HepG2 (cell line): ENCODE results near the gene KSR1. TPM values are rescaled to one million over a fixed set of nuclear protein-coding genes. Genes with fewer than 3 reads are reported as not detected.

ENCODE experiments used
- MED1 ChIP-seq: sonication (generic); formaldehyde crosslinking; IDR thresholded peaks from 2 replicates; pipeline ENCODE4 v1.4.0; 2020; ENCODE audit warnings: missing genetic modification reagents
- NONO ChIP-seq, 2 experiments: fragments of 450-650 bp in 1 of 2; sonication (generic) in 1 of 2; formaldehyde crosslinking in 1 of 2; IDR thresholded peaks in 1 of 2; conservative IDR thresholded peaks in 1 of 2; 2 replicates each; pipeline versions ENCODE4 v1.6.1 to v1.8.0; 2017 to 2022; ENCODE audit warnings: mild to moderate bottlenecking in 1 of 2, missing genetic modification reagents in 1 of 2, moderate library complexity in 1 of 2
- PAX8 ChIP-seq: sonication (generic); formaldehyde crosslinking; IDR thresholded peaks from 2 replicates; pipeline ENCODE4 v1.8.0; 2022; ENCODE audit warnings: mild to moderate bottlenecking, missing genetic modification reagents, borderline replicate concordance
- POGZ ChIP-seq: sonication (generic); formaldehyde crosslinking; IDR thresholded peaks from 2 replicates; pipeline ENCODE4 v1.4.0; 2020; ENCODE audit warnings: mild to moderate bottlenecking, missing genetic modification reagents
- REXO4 ChIP-seq: sonication (generic); formaldehyde crosslinking; IDR thresholded peaks from 2 replicates; pipeline ENCODE4 v1.8.0; 2022; ENCODE audit warnings: missing genetic modification reagents, mild to moderate bottlenecking, borderline replicate concordance
- SAP130 ChIP-seq: IDR thresholded peaks from 2 replicates; pipeline ENCODE4 v1.6.1; 2016; ENCODE audit warnings: low read depth
- SP140L ChIP-seq: sonication (generic); formaldehyde crosslinking; IDR thresholded peaks from 2 replicates; pipeline ENCODE4 v1.4.0; 2020; ENCODE audit warnings: missing genetic modification reagents, borderline replicate concordance
- ZNF501 ChIP-seq: sonication (generic); formaldehyde crosslinking; IDR thresholded peaks from 2 replicates; pipeline ENCODE4 v1.5.1; 2020; ENCODE audit warnings: mild to moderate bottlenecking, moderate library complexity, missing genetic modification reagents
- ZNF782 ChIP-seq: sonication (generic); formaldehyde crosslinking; IDR thresholded peaks from 2 replicates; pipeline ENCODE4 v1.4.0; 2020; ENCODE audit warnings: missing genetic modification reagents, mild to moderate bottlenecking, borderline replicate concordance
- polyA plus RNA-seq, 8 experiments: library from polyadenylated mRNA; depleted of rRNA in 3 of 8; stranded (reverse) in 7 of 8; unstranded in 1 of 8; fragments of >200 nt; fragmentation: Illumina TruSeq in 4 of 8; extraction: Trizol in 4 of 8; gene quantifications; 2 replicates each; pipeline versions ENCODE4 v1.2.1 to v1.2.3, GENCODE V29; 2011 to 2016; ENCODE audit warnings: low read depth in 4 of 8, missing spikeins in 1 of 8, mixed read lengths in 1 of 8; ENCODE audit not compliant: insufficient read depth in 1 of 8
- total RNA-seq, 5 experiments: library from RNA; depleted of rRNA; stranded (reverse); fragments of >200 nt; fragmentation: Illumina TruSeq; extraction: Trizol; gene quantifications; 2 replicates each; pipeline ENCODE4 v1.2.3, GENCODE V29; 2016; ENCODE audit warnings: low read depth in 1 of 5
- TF ChIP-seq, protein P1 (sequence below): IDR thresholded peaks from 2 replicates; pipeline ENCODE4 v1.6.1; 2018; ENCODE audit warnings: missing genetic modification reagents
- TF ChIP-seq, protein P2 (sequence below): IDR thresholded peaks from 2 replicates; pipeline ENCODE4 v1.6.1; 2016
- TF ChIP-seq, protein P3 (sequence below): sonication (generic); formaldehyde crosslinking; IDR thresholded peaks from 2 replicates; pipeline ENCODE4 v1.5.1; 2020; ENCODE audit warnings: mild to moderate bottlenecking, missing genetic modification reagents, moderate library complexity
- TF ChIP-seq, protein P4 (sequence below): sonication (generic); formaldehyde crosslinking; IDR thresholded peaks from 2 replicates; pipeline ENCODE4 v1.4.0; 2020; ENCODE audit warnings: low read depth, missing genetic modification reagents
- TF ChIP-seq, protein P5 (sequence below): IDR thresholded peaks from 2 replicates; pipeline ENCODE4 v1.6.1; 2016; ENCODE audit warnings: mild to moderate bottlenecking

The KSR1 gene
- total and polyA plus RNA-seq, 2 of the 13 experiments (the other 11 are each of a cell fraction or from before 2014, with no cell fraction given): 10.1 to 16.6 TPM

DNA sequence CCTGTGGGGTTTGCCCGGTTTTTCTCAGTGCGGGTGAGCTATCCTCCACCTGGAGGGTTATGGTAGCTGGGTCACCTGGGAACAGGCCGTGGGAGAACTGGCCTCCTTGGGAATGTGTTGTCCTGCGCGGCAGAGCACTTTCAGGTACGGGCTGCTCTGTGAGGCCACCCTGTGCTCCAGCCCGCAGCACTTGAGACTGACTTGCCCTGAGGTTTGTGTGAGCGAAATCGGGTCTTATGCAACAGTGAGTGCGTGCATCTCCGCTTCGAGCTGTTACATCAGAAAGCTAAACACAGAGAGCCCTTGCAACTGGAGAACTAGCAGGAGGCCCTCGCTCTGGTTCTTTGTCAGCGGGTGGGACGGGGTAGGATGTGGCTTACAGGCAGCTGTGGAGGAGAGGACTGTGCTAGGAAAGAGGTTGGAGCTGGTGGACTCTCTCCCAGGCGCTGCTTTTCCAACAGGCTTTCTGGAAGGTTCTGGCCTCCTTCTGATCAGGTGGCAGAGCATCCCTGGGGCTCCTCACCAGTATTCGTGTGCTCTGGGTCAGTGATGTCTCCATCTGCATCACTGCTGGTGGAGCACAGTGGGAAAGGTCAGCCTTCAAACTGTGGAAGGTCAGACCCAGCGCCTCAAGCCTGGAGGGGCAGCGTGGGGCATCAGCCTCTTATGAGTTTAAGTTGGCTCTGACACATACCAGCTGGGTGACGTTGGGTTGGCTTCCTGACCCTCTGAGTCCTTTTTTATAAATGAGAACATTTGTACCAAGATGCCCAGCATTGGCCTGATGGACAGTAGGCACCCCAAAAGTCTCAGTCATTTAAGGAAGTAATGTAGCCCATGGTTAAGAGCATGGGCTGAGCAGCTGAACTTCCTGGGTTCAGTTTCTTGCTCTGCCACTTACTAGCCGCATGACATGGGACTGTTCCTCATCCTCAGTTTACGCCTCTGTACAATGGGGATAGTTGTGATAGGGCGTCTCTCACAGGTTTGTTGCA lies 76.3 kb downstream of the KSR1 start (continued):
- TF ChIP-seq, protein P1, sequence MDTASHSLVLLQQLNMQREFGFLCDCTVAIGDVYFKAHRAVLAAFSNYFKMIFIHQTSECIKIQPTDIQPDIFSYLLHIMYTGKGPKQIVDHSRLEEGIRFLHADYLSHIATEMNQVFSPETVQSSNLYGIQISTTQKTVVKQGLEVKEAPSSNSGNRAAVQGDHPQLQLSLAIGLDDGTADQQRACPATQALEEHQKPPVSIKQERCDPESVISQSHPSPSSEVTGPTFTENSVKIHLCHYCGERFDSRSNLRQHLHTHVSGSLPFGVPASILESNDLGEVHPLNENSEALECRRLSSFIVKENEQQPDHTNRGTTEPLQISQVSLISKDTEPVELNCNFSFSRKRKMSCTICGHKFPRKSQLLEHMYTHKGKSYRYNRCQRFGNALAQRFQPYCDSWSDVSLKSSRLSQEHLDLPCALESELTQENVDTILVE (CRISPR knock-in tag): peak; percentile 70
- TF ChIP-seq ZNF501 (peak; percentile 55; the same call in 1 of the 2 replicates), REXO4 (no peak), POGZ (CRISPR knock-in tag) (no peak), MED1 (CRISPR knock-in tag) (peak; percentile 83), SAP130 (peak; percentile 82), PAX8 (no peak), SP140L (no peak), ZNF782 (CRISPR knock-in tag) (peak; percentile 85; the same call in 1 of the 2 replicates), NONO (IDR thresholded peaks at IDR 0.05) (no peak), NONO (CRISPR knock-in tag; conservative IDR thresholded peaks at IDR 0.05) (0 out of 2 replicates have a peak, but pooled peaks have one; percentile 47)
- TF ChIP-seq, protein P2, sequence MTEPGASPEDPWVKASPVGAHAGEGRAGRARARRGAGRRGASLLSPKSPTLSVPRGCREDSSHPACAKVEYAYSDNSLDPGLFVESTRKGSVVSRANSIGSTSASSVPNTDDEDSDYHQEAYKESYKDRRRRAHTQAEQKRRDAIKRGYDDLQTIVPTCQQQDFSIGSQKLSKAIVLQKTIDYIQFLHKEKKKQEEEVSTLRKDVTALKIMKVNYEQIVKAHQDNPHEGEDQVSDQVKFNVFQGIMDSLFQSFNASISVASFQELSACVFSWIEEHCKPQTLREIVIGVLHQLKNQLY (CRISPR knock-in tag): 0 out of 2 replicates have a peak, but pooled peaks have one; percentile 39
- TF ChIP-seq, protein P3, sequence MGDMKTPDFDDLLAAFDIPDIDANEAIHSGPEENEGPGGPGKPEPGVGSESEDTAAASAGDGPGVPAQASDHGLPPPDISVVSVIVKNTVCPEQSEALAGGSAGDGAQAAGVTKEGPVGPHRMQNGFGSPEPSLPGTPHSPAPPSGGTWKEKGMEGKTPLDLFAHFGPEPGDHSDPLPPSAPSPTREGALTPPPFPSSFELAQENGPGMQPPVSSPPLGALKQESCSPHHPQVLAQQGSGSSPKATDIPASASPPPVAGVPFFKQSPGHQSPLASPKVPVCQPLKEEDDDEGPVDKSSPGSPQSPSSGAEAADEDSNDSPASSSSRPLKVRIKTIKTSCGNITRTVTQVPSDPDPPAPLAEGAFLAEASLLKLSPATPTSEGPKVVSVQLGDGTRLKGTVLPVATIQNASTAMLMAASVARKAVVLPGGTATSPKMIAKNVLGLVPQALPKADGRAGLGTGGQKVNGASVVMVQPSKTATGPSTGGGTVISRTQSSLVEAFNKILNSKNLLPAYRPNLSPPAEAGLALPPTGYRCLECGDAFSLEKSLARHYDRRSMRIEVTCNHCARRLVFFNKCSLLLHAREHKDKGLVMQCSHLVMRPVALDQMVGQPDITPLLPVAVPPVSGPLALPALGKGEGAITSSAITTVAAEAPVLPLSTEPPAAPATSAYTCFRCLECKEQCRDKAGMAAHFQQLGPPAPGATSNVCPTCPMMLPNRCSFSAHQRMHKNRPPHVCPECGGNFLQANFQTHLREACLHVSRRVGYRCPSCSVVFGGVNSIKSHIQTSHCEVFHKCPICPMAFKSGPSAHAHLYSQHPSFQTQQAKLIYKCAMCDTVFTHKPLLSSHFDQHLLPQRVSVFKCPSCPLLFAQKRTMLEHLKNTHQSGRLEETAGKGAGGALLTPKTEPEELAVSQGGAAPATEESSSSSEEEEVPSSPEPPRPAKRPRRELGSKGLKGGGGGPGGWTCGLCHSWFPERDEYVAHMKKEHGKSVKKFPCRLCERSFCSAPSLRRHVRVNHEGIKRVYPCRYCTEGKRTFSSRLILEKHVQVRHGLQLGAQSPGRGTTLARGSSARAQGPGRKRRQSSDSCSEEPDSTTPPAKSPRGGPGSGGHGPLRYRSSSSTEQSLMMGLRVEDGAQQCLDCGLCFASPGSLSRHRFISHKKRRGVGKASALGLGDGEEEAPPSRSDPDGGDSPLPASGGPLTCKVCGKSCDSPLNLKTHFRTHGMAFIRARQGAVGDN (CRISPR knock-in tag): peak; percentile 90
- TF ChIP-seq, protein P4, sequence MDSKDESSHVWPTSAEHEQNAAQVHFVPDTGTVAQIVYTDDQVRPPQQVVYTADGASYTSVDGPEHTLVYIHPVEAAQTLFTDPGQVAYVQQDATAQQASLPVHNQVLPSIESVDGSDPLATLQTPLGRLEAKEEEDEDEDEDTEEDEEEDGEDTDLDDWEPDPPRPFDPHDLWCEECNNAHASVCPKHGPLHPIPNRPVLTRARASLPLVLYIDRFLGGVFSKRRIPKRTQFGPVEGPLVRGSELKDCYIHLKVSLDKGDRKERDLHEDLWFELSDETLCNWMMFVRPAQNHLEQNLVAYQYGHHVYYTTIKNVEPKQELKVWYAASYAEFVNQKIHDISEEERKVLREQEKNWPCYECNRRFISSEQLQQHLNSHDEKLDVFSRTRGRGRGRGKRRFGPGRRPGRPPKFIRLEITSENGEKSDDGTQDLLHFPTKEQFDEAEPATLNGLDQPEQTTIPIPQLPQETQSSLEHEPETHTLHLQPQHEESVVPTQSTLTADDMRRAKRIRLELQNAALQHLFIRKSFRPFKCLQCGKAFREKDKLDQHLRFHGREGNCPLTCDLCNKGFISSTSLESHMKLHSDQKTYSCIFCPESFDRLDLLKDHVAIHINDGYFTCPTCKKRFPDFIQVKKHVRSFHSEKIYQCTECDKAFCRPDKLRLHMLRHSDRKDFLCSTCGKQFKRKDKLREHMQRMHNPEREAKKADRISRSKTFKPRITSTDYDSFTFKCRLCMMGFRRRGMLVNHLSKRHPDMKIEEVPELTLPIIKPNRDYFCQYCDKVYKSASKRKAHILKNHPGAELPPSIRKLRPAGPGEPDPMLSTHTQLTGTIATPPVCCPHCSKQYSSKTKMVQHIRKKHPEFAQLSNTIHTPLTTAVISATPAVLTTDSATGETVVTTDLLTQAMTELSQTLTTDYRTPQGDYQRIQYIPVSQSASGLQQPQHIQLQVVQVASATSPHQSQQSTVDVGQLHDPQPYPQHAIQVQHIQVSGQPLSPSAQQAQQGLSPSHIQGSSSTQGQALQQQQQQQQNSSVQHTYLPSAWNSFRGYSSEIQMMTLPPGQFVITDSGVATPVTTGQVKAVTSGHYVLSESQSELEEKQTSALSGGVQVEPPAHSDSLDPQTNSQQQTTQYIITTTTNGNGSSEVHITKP (CRISPR knock-in tag): peak; percentile 35; the same call in 1 of the 2 replicates
- TF ChIP-seq, protein P5, sequence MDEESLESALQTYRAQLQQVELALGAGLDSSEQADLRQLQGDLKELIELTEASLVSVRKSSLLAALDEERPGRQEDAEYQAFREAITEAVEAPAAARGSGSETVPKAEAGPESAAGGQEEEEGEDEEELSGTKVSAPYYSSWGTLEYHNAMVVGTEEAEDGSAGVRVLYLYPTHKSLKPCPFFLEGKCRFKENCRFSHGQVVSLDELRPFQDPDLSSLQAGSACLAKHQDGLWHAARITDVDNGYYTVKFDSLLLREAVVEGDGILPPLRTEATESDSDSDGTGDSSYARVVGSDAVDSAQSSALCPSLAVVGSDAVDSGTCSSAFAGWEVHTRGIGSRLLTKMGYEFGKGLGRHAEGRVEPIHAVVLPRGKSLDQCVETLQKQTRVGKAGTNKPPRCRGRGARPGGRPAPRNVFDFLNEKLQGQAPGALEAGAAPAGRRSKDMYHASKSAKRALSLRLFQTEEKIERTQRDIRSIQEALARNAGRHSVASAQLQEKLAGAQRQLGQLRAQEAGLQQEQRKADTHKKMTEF (CRISPR knock-in tag): peak; percentile 64; the same call in 1 of the 2 replicates
